GM20000 (cell line): ENCODE data around the gene ADSS1.

ENCODE experiments used
- DNase-seq: peaks from one replicate; pipeline ENCODE4 v3.0.0; 2012; ENCODE audit warnings: low spot score
- CTCF ChIP-seq: IDR thresholded peaks from 2 replicates; pipeline ENCODE4 v1.5.1; 2012; ENCODE audit warnings: mild to moderate bottlenecking, control low read depth; ENCODE audit errors: extremely low read depth, missing control alignments

Gene ADSS1

GRCh38 chr14:104715416-104715815 is 8.6 kb upstream of the ADSS1 start:
- no peak for DNase-seq

GRCh38 chr14:104715871-104716270 is 8.2 kb upstream of the ADSS1 start:
- no peak for DNase-seq
- no peak for TF ChIP-seq CTCF

More at GRCh38 chr14:104715416-104715815, 8.6 kb upstream of the ADSS1 start:
- no peak for TF ChIP-seq CTCF

- no peak for DNase-seq
- TF ChIP-seq CTCF, result no peak
These were observed 6.9 kb upstream of the ADSS1 start for GRCh38 chr14:104717137-104717536.

- no peak for TF ChIP-seq CTCF
- no peak for DNase-seq
These were observed 6.4 kb upstream of the ADSS1 start for GRCh38 chr14:104717646-104718045.

GRCh38 chr14:104718147-104718546 is 5.9 kb upstream of the ADSS1 start:
- no peak for TF ChIP-seq CTCF

GRCh38 chr14:104718871-104719270 is 5.2 kb upstream of the ADSS1 start:
- no peak for DNase-seq
- TF ChIP-seq CTCF, result no peak

More at GRCh38 chr14:104718147-104718546, 5.9 kb upstream of the ADSS1 start:
- DNase-seq, result no peak

GRCh38 chr14:104719343-104719742 is 4.7 kb upstream of the ADSS1 start:
- no peak for TF ChIP-seq CTCF

More at GRCh38 chr14:104719343-104719742, 4.7 kb upstream of the ADSS1 start:
- no peak for DNase-seq
